ENCODE data around the gene AQP12A.
"Not testable (repeated sequence)": the region's sequence is repeated elsewhere in the genome, so short reads cannot be mapped to it uniquely, and the experiment has no call there.

The AQP12A gene

GRCh38 chr2:240659883-240660282, 31.8 kb upstream of the AQP12A start:
- DNase-seq (ENCODE audit: low read depth, low spot score) = not testable (repeated sequence)

GRCh38 chr2:240662681-240663080, 29.0 kb upstream of the AQP12A start:
- no peak for DNase-seq (ENCODE audit: low read depth, low spot score)

- no peak for DNase-seq (ENCODE audit: low read depth, low spot score)
Measured at GRCh38 chr2:240663546-240664190, 28.0 kb upstream of the AQP12A start.

GRCh38 chr2:240664622-240665021, 27.0 kb upstream of the AQP12A start:
- DNase-seq (ENCODE audit: low read depth, low spot score) = no peak

GRCh38 chr2:240670402-240670801, 21.3 kb upstream of the AQP12A start:
- DNase-seq (ENCODE audit: low read depth, low spot score) = no peak

- DNase-seq (ENCODE audit: low read depth, low spot score) = no peak
Measured at GRCh38 chr2:240670950-240671349, 20.7 kb upstream of the AQP12A start.

- DNase-seq (ENCODE audit: low read depth, low spot score) = no peak
Measured at GRCh38 chr2:240672076-240672700, 19.5 kb upstream of the AQP12A start.

GRCh38 chr2:240672701-240673190, 18.9 kb upstream of the AQP12A start:
- no peak for DNase-seq (ENCODE audit: low read depth, low spot score)

- not testable (repeated sequence) for DNase-seq (ENCODE audit: low read depth, low spot score)
Measured at GRCh38 chr2:240674461-240675184, 17.0 kb upstream of the AQP12A start.

- not testable (repeated sequence) for DNase-seq (ENCODE audit: low read depth, low spot score)
Measured at GRCh38 chr2:240675345-240675744, 16.3 kb upstream of the AQP12A start.

GRCh38 chr2:240678043-240678442, 13.6 kb upstream of the AQP12A start:
- DNase-seq (ENCODE audit: low read depth, low spot score) = not testable (repeated sequence)

GRCh38 chr2:240678909-240679308, 12.8 kb upstream of the AQP12A start:
- not testable (repeated sequence) for DNase-seq (ENCODE audit: low read depth, low spot score)

GRCh38 chr2:240680185-240680584, 11.5 kb upstream of the AQP12A start:
- DNase-seq (ENCODE audit: low read depth, low spot score) = not testable (repeated sequence)

- DNase-seq (ENCODE audit: low read depth, low spot score) = not testable (repeated sequence)
Measured at GRCh38 chr2:240682431-240683224, 9.0 kb upstream of the AQP12A start, which contains the start of gene AQP12B. TSS of gene AQP12B (minus strand) at chr2:240682885. CDS start at chr2:240682837, 48 bp downstream.

- DNase-seq (ENCODE audit: low read depth, low spot score) = not testable (repeated sequence)
Measured at GRCh38 chr2:240683329-240683979, 8.2 kb upstream of the AQP12A start.

- DNase-seq (ENCODE audit: low read depth, low spot score) = not testable (repeated sequence)
Measured at GRCh38 chr2:240683980-240684728, 7.5 kb upstream of the AQP12A start.

GRCh38 chr2:240685771-240686371, 5.8 kb upstream of the AQP12A start:
- DNase-seq (ENCODE audit: low read depth, low spot score) = no peak

- no peak for DNase-seq (ENCODE audit: low read depth, low spot score)
Measured at GRCh38 chr2:240686460-240686859, 5.2 kb upstream of the AQP12A start.

GRCh38 chr2:240687045-240687740, 4.5 kb upstream of the AQP12A start:
- DNase-seq (ENCODE audit: low read depth, low spot score) = no peak

All from activated CD4-positive, CD25-positive, alpha-beta regulatory T cell treated with anti-CD3 and anti-CD28 coated beads, Interleukin-2, amount 50 U/mL, for 16 hours (primary cell).